ENCODE data around the gene C1orf105. TPM values are rescaled to one million over a fixed set of nuclear protein-coding genes. Genes with fewer than 3 reads are reported as not detected.

C1orf105 gene, protein sequence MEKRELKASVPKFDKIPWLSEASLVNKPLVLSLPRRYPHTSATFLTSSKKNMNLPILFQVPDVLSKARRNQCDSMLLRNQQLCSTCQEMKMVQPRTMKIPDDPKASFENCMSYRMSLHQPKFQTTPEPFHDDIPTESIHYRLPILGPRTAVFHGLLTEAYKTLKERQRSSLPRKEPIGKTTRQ
- not detected in 2 replicates for total RNA-seq

DNA sequence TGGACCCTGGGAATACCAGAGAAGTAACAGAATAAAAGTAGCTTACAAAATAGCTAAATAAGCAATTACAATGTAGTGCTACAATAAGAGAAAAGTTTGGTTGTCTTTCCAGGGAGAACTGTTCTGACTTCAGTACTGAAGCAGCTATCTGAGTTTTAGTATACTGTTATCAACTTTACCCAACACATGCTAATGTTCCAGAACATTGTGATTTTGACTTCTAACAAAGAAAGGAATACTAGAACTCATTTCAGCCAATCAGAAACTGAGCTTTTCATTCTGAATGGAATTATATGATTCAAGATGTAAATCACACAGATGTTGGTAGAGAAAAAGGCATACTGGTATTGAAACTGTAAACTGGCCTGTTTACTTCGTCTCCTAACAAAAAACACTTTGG is at the start of gene C1orf105:
TSS of gene C1orf105 (plus strand) at position 301 of the 400 bp plus-strand sequence. CDS start 201 bp downstream, outside the sequence.

DNA sequence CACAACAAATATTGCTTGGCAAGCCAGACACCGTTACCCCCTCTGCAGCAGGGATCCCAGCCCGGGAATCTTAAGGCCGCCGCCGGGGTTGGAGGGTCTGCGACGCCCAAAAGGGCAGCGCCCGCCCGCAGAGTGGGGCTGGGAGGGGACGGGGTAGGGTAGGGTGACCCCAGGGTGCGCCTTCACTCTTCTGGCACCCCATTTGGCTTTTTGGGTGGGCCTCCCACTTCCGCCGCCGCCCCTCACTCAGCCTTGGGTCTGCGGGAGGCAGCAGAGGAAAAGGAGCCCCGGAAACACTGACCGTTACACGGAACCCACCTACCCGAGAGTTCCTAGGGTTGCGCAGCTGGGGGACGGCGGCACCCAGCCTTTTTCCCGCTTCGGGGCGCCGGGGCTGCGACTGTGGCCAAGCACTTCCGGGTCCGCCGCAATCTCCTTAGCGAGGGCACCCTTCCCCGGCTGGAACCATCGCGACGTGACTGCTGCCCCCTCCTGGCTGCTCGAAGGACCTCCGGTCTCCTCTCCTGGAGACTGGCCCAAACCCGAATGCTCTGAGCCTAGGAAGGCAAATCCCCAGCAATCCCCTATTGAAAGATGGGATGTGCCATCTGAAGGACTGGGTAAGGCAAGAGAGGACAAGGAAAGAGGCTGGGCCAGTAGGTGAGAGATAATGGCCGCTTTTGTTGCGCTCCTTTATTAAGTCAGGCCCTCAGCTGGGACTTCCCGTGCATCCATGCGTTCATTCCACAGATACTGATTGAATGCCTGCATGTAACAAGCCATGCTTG is 23.4 kb downstream of the C1orf105 start, which contains the start of gene PIGC:
TSS of gene PIGC (minus strand) at position 404 of the 788 bp plus-strand sequence. CDS start 1,447 bp downstream, outside the sequence.

Other genes starting within 250 kb of the C1orf105 start
- 13.7 and 14.6 TPM in 2 replicates for gene PIGC, start 23.4 kb downstream of the C1orf105 start, total RNA-seq
- 26.3 and 37.7 TPM in 2 replicates for gene SUCO, start 112.5 kb downstream of the C1orf105 start, total RNA-seq
- not detected in 2 replicates for gene FASLG, start 238.4 kb downstream of the C1orf105 start, total RNA-seq

Measured in nasal cavity respiratory epithelium epithelial cell of viscerocranial mucosa (primary cell).